Endothelial cell of umbilical vein (primary cell): ENCODE measurements around the gene NEDD4L.

ENCODE experiments used
- EZH2 ChIP-seq: IDR thresholded peaks from 2 replicates; pipeline ENCODE4 v1.6.1; 2012; ENCODE audit warnings: borderline replicate concordance, low read depth, mild to moderate bottlenecking, moderate library complexity, low read length, inconsistent platforms; ENCODE audit not compliant: severe bottlenecking
- FOS ChIP-seq: IDR thresholded peaks from 2 replicates; pipeline ENCODE4 v1.6.1; 2011; ENCODE audit warnings: mild to moderate bottlenecking, low read length, moderate library complexity, borderline replicate concordance; ENCODE audit not compliant: insufficient read depth
- MYC ChIP-seq: IDR thresholded peaks from one replicate; pipeline ENCODE4 v1.6.1; 2011; ENCODE audit warnings: mild to moderate bottlenecking, low read depth, low read length
- POLR2AphosphoS5 ChIP-seq: IDR thresholded peaks from 2 replicates; pipeline ENCODE4 v1.6.1; 2012; ENCODE audit warnings: low read depth, mild to moderate bottlenecking, control low read depth, low read length, moderate library complexity; ENCODE audit not compliant: insufficient read depth
- TF ChIP-seq, protein P1 (sequence below), 2 donors: IDR thresholded peaks; 1 replicate in 1 of 2; 2 replicates in 1 of 2; pipeline ENCODE4 v1.5.1; 2011; ENCODE audit warnings: low read length in 2 of 2, mild to moderate bottlenecking in 2 of 2, moderate library complexity in 2 of 2, control low read depth in 1 of 2, inconsistent platforms in 1 of 2, low read depth in 1 of 2; ENCODE audit not compliant: insufficient read depth in 1 of 2; ENCODE audit errors: extremely low read depth in 1 of 2

GRCh38 chr18:58135183-58135641, 91.2 kb downstream of the NEDD4L start:
- TF ChIP-seq, protein P1, sequence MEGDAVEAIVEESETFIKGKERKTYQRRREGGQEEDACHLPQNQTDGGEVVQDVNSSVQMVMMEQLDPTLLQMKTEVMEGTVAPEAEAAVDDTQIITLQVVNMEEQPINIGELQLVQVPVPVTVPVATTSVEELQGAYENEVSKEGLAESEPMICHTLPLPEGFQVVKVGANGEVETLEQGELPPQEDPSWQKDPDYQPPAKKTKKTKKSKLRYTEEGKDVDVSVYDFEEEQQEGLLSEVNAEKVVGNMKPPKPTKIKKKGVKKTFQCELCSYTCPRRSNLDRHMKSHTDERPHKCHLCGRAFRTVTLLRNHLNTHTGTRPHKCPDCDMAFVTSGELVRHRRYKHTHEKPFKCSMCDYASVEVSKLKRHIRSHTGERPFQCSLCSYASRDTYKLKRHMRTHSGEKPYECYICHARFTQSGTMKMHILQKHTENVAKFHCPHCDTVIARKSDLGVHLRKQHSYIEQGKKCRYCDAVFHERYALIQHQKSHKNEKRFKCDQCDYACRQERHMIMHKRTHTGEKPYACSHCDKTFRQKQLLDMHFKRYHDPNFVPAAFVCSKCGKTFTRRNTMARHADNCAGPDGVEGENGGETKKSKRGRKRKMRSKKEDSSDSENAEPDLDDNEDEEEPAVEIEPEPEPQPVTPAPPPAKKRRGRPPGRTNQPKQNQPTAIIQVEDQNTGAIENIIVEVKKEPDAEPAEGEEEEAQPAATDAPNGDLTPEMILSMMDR (IDR thresholded peaks at IDR 0.05; ENCODE audit: extremely low read depth in 1 of 2, insufficient read depth in 1 of 2, low read depth in 1 of 2, low read length in 2 of 2), result no peak
- TF ChIP-seq EZH2, result no peak
- no peak for TF ChIP-seq POLR2AphosphoS5
- no peak for TF ChIP-seq MYC
- no peak for TF ChIP-seq FOS
